GM12878 (cell line): Measurements from ENCODE around the gene OR10G6. TPM values are rescaled to one million over a fixed set of nuclear protein-coding genes. Genes with fewer than 3 reads are reported as not detected.

Source experiments
- ATAC-seq: fragments of 200-7000 bp; cut with Tn5 transposase; 3 replicates; pipeline ENCODE4 v1.9.1; 2020; ENCODE audit warnings: mild to moderate bottlenecking, moderate library complexity
- BruUV-seq: library from RNA; stranded (reverse); fragments of 400-500 nt; replicated peaks from 2 replicates; lab custom pipeline; 2021; lab: Mats Ljungman, UMichigan
- CTCF ChIA-PET: fragments of 300-600 bp; sonication (Branson Sonifier 250); formaldehyde crosslinking; extraction: SDS; loops from one replicate; lab custom pipeline; 2021; ENCODE audit warnings: inconsistent platforms; lab: Yijun Ruan, JAX
- POLR2A ChIA-PET: fragments of 350-600 bp; formaldehyde crosslinking; extraction: SDS; loops from one replicate; lab custom pipeline; 2021; ENCODE audit warnings: inconsistent platforms; lab: Charles Lee
- RAD21 ChIA-PET: fragments of 300-600 bp; sonication (Branson Sonifier 250); formaldehyde crosslinking; loops from one replicate; lab custom pipeline; 2023; ENCODE audit warnings: antibody characterized with exemption; ENCODE audit not compliant: unreplicated experiment; lab: Charles Lee
- SMC1A ChIA-PET: fragments of 300-600 bp; sonication (Branson Sonifier 250); formaldehyde crosslinking; loops from one replicate; lab custom pipeline; 2023; ENCODE audit not compliant: unreplicated experiment, uncharacterized antibody; lab: Charles Lee
- DNase-seq: peaks from one replicate; pipeline ENCODE4 v3.0.0-alpha.2; 2011; ENCODE audit warnings: low read depth, low spot score
- FAIRE-seq: peaks from 3 replicates; lab custom pipeline; 2011; peaks lifted over from hg19 to GRCh38; lab: Jason Lieb, UNC
- H2AFZ ChIP-seq: 2 replicates; pipeline ENCODE4 v1.6.0; 2011; ENCODE audit warnings: low read depth, low read length, control low read depth; ENCODE audit not compliant: control insufficient read depth
- H3K27ac ChIP-seq: 2 replicates; pipeline ENCODE4 v1.5.1; 2011; ENCODE audit warnings: control low read depth; ENCODE audit not compliant: control insufficient read depth, insufficient read depth
- H3K27me3 ChIP-seq, 2 experiments: replicated peaks in 1 of 2; 2 replicates each; pipeline versions ENCODE4 v1.6.0 to v1.6.1; 2011; ENCODE audit warnings: low read length in 1 of 2; ENCODE audit not compliant: control insufficient read depth in 2 of 2, insufficient read depth in 2 of 2
- H3K36me3 ChIP-seq, 2 experiments: 2 replicates each; pipeline ENCODE4 v1.5.1; 2011; ENCODE audit warnings: low read length in 1 of 2; ENCODE audit not compliant: control insufficient read depth in 2 of 2, insufficient read depth in 2 of 2
- H3K4me1 ChIP-seq: 2 replicates; pipeline ENCODE4 v1.6.1; 2011; ENCODE audit warnings: mild to moderate bottlenecking, low read length, moderate library complexity, mixed read lengths; ENCODE audit not compliant: control insufficient read depth, insufficient read depth
- H3K4me2 ChIP-seq: 2 replicates; pipeline ENCODE4 v1.6.0; 2011; ENCODE audit warnings: control low read depth; ENCODE audit not compliant: control insufficient read depth, insufficient read depth
- H3K4me3 ChIP-seq: fragments of 200-600 bp; sonication (generic); 2 replicates; pipeline ENCODE4 v1.5.1; 2016
- H3K79me2 ChIP-seq: 2 replicates; pipeline ENCODE4 v1.6.0; 2011; ENCODE audit warnings: low read length; ENCODE audit not compliant: control insufficient read depth, insufficient read depth
- H3K9ac ChIP-seq: 2 replicates; pipeline ENCODE4 v1.8.0; 2011; ENCODE audit warnings: low read length, control low read depth, mixed read lengths; ENCODE audit not compliant: control insufficient read depth, insufficient read depth
- H3K9me3 ChIP-seq: replicated peaks from 3 replicates; pipeline ENCODE4 v1.5.1; 2011; ENCODE audit warnings: mild to moderate bottlenecking, low read length; ENCODE audit not compliant: control insufficient read depth, insufficient read depth
- H4K20me1 ChIP-seq: 2 replicates; pipeline ENCODE4 v1.6.0; 2011; ENCODE audit not compliant: control insufficient read depth, insufficient read depth
- BACH1 ChIP-seq: fragments of 450-650 bp; IDR thresholded peaks from 2 replicates; pipeline ENCODE4 v1.6.1; 2017; ENCODE audit warnings: mild to moderate bottlenecking, borderline replicate concordance
- BCLAF1 ChIP-seq: fragments of 450-650 bp; IDR thresholded peaks from 2 replicates; pipeline ENCODE4 v1.6.1; 2017; ENCODE audit warnings: antibody characterized with exemption, mild to moderate bottlenecking, moderate library complexity
- ELK1 ChIP-seq: IDR thresholded peaks from 2 replicates; pipeline ENCODE4 v1.6.1; 2012; ENCODE audit warnings: low read depth, low read length, improper control_type of control experiment
- MXI1 ChIP-seq: fragments of 150-350 bp; IDR thresholded peaks from 2 replicates; pipeline ENCODE4 v1.6.1; 2011; ENCODE audit warnings: low read depth, mild to moderate bottlenecking, inconsistent platforms, low read length, improper control_type of control experiment
- NR2C2 ChIP-seq: IDR thresholded peaks from 2 replicates; pipeline ENCODE4 v1.6.1; 2011; ENCODE audit warnings: borderline replicate concordance, low read depth; ENCODE audit not compliant: control insufficient read depth, insufficient read length
- POU2F2 ChIP-seq: IDR thresholded peaks from 3 replicates; pipeline ENCODE4 v1.6.1; 2011; ENCODE audit warnings: low read depth, mild to moderate bottlenecking, low read length, borderline replicate concordance
- RELA ChIP-seq: fragments of 450-650 bp; IDR thresholded peaks from 2 replicates; pipeline ENCODE4 v1.8.0; 2014; ENCODE audit warnings: borderline replicate concordance; ENCODE audit not compliant: partially characterized antibody
- SKIL ChIP-seq: fragments of 450-650 bp; IDR thresholded peaks from 2 replicates; pipeline ENCODE4 v1.6.1; 2017; ENCODE audit warnings: mild to moderate bottlenecking, low read depth, inconsistent platforms; ENCODE audit not compliant: poor library complexity, severe bottlenecking
- WGBS: methylation state at CpG from one replicate; pipeline ENCODE4 v1.1.6; 2016; ENCODE audit warnings: low lambda C conversion rate; ENCODE audit not compliant: insufficient replicate concordance, insufficient coverage; ENCODE audit errors: missing lambda C conversion rate; 5-methylcytosine and 5-hydroxymethylcytosine counted together
- in situ Hi-C: fragments of 300-500 bp; cut with MboI; formaldehyde crosslinking; loops from 9 replicates; pipeline ENCODE4 v1.14.3; 2018; ENCODE audit warnings: mixed read lengths
- intact Hi-C: fragments of 100-400 bp; cut with micrococcal nuclease; formaldehyde crosslinking; loops from one replicate; pipeline ENCODE4 v1.14.2; 2022; ENCODE audit not compliant: unreplicated experiment
- polyA plus RNA-seq, 11 experiments: library from polyadenylated mRNA; depleted of rRNA in 4 of 11; unstranded in 6 of 11; stranded (reverse) in 5 of 11; fragments of >200 nt; fragmentation: Nextera tagmentation in 4 of 11; fragmentation: Illumina TruSeq in 1 of 11; extraction: Ambion mirVana in 4 of 11; extraction: Trizol in 1 of 11; gene quantifications; 1 replicate in 1 of 11; 2 replicates in 10 of 11; pipeline versions ENCODE4 v1.2.1 to v1.2.3, GENCODE V29; 2011 to 2016; ENCODE audit warnings: inconsistent platforms in 2 of 11, missing spikeins in 2 of 11, low read depth in 1 of 11
- total RNA-seq, 4 experiments: library from RNA; depleted of rRNA in 3 of 4; stranded (reverse); fragments of >200 nt in 3 of 4; fragmentation: Illumina TruSeq in 1 of 4; extraction: Trizol in 1 of 4; gene quantifications; 2 replicates each; pipeline versions ENCODE4 v1.2.1 to v1.2.3, GENCODE V29; 2013 to 2021

Gene OR10G6
- total and polyA plus RNA-seq, 10 of the 15 experiments (the other 5 are each of a cell fraction or from before 2014, with no cell fraction given) = not detected

- ChIA-PET RAD21 (no interaction called here), CTCF (no interaction called here), POLR2A (no interaction called here), SMC1A (no interaction called here)
- BruUV-seq = no TSS peak
- DNase-seq (no peak), FAIRE-seq (no peak), ATAC-seq (no peak)
- WGBS = 19% methylated on average over 9 of the region's 9 CpGs
- in situ Hi-C loops = no loop called here
- 0 out of 4 replicates have a peak, but pooled peaks cover 0 to 2% of the 10 kb centered on the region in 2 experiments for H3K27me3 ChIP-seq
- H3K4me3 ChIP-seq = no peak overlapping the region
- no peak for TF ChIP-seq ELK1
- no peak for TF ChIP-seq POU2F2
- TF ChIP-seq MXI1 = no peak
- TF ChIP-seq SKIL = no peak
- no peak for TF ChIP-seq BCLAF1
- no peak for TF ChIP-seq BACH1
- TF ChIP-seq RELA = no peak
- no peak for TF ChIP-seq NR2C2
- H4K20me1 ChIP-seq = no peaks in the 10 kb centered on the region
- H3K4me2 ChIP-seq = no peak overlapping the region
- no peak overlapping the region for H3K27ac ChIP-seq
- no peak overlapping the region for H3K9ac ChIP-seq
- intact Hi-C loops = no loop called here
- no peak overlapping the region for H2AFZ ChIP-seq
- no peaks in the 10 kb centered on the region for H3K9me3 ChIP-seq
- no peaks in the 10 kb centered on the region for H3K36me3 ChIP-seq
- H3K79me2 ChIP-seq = no peaks in the 10 kb centered on the region
- H3K4me1 ChIP-seq = no peaks in the 10 kb centered on the region
Observed at GRCh38 chr11:124039557-124039956, 44.6 kb upstream of the OR10G6 start.
